Esophagus squamous epithelium (tissue), 4 donors: ENCODE results near the gene RNF125.

Experiments used
- CTCF ChIP-seq, 6 experiments: fragments of 450-650 bp in 4 of 6; fragments of 200-600 bp in 2 of 6; sonication (generic) in 2 of 6; IDR thresholded peaks; one replicate each; pipeline ENCODE4 v1.5.1; 2016 to 2019; ENCODE audit warnings: antibody characterized with exemption in 6 of 6, mild to moderate bottlenecking in 4 of 6, moderate library complexity in 4 of 6
- POLR2A ChIP-seq, 4 donors: fragments of 450-650 bp; IDR thresholded peaks; one replicate each; pipeline ENCODE4 v1.6.1; 2017; ENCODE audit warnings: antibody characterized with exemption in 4 of 4, mild to moderate bottlenecking in 4 of 4, moderate library complexity in 3 of 4

- no peak for TF ChIP-seq POLR2A (IDR thresholded peaks at IDR 0.05)
- TF ChIP-seq CTCF (IDR thresholded peaks at IDR 0.05), result no peak
These were observed 76.7 kb downstream of the RNF125 start for GRCh38 chr18:32095192-32095899.
